ENCODE results near the gene UNC5A. TPM values are rescaled to one million over a fixed set of nuclear protein-coding genes. Genes with fewer than 3 reads are reported as not detected.

Gene UNC5A
- total RNA-seq, 1 donor from 2014 or later = 5.6 TPM

DNA sequence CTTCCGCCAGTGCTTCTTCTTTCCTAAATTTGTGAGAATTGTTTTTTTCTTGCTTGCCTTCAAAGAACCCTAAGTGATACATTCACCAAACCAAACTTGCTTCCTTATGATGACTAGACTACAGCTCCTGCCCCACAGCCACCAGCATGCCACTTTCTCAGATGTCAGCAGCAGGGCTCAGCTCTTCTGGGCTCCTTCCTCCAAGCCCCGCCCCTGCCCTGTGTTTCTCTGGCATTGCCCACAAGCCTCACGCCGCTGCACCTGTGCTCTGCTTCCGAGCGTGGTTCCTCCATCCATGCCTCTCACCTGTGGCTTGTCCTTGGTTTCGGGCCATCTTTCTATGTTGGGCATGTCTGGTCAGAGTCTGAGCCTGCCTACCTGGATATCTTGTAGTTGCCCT lies 10.6 kb downstream of the UNC5A start:
- H3K36me3 Mint-ChIP-seq (ENCODE audit: unreplicated experiment) = no peaks in the 10 kb centered on the region
- peaks cover 5% of the 10 kb centered on the region for H3K4me1 Mint-ChIP-seq (ENCODE audit: low read depth, unreplicated experiment)
- no peak for DNase-seq
- H3K27me3 Mint-ChIP-seq (ENCODE audit: unreplicated experiment) = peaks cover 3% of the 10 kb centered on the region
- no peak for TF ChIP-seq CTCF (IDR thresholded peaks at IDR 0.05; ENCODE audit: partially characterized antibody, unreplicated experiment)
- H3K4me3 Mint-ChIP-seq (ENCODE audit: unreplicated experiment) = no peak overlapping the region
- H3K9me3 Mint-ChIP-seq (ENCODE audit: unreplicated experiment) = peaks cover 3% of the 10 kb centered on the region
- no peak overlapping the region for H3K27ac Mint-ChIP-seq (ENCODE audit: unreplicated experiment)

- H3K4me3 Mint-ChIP-seq (ENCODE audit: unreplicated experiment) = no peak overlapping the region
- H3K9me3 Mint-ChIP-seq (ENCODE audit: unreplicated experiment) = peaks cover 3% of the 10 kb centered on the region
- H3K36me3 Mint-ChIP-seq (ENCODE audit: unreplicated experiment) = no peaks in the 10 kb centered on the region
- no peak overlapping the region for H3K27ac Mint-ChIP-seq (ENCODE audit: unreplicated experiment)
- DNase-seq = no peak
- no peak for TF ChIP-seq CTCF (IDR thresholded peaks at IDR 0.05; ENCODE audit: partially characterized antibody, unreplicated experiment)
- H3K27me3 Mint-ChIP-seq (ENCODE audit: unreplicated experiment) = peaks cover 3% of the 10 kb centered on the region
- H3K4me1 Mint-ChIP-seq (ENCODE audit: low read depth, unreplicated experiment) = peaks cover 5% of the 10 kb centered on the region
Observed at GRCh38 chr5:176821441-176821840, 11.1 kb downstream of the UNC5A start.

GRCh38 chr5:176822041-176822792 lies 11.9 kb downstream of the UNC5A start:
- peaks cover 5% of the 10 kb centered on the region for H3K4me1 Mint-ChIP-seq (ENCODE audit: low read depth, unreplicated experiment)
- no peak for DNase-seq
- no peak overlapping the region for H3K27ac Mint-ChIP-seq (ENCODE audit: unreplicated experiment)
- H3K36me3 Mint-ChIP-seq (ENCODE audit: unreplicated experiment) = no peaks in the 10 kb centered on the region
- H3K27me3 Mint-ChIP-seq (ENCODE audit: unreplicated experiment) = peaks cover 4% of the 10 kb centered on the region
- peaks cover 3% of the 10 kb centered on the region for H3K9me3 Mint-ChIP-seq (ENCODE audit: unreplicated experiment)
- TF ChIP-seq CTCF (IDR thresholded peaks at IDR 0.05; ENCODE audit: partially characterized antibody, unreplicated experiment) = no peak
- no peak overlapping the region for H3K4me3 Mint-ChIP-seq (ENCODE audit: unreplicated experiment)

DNA sequence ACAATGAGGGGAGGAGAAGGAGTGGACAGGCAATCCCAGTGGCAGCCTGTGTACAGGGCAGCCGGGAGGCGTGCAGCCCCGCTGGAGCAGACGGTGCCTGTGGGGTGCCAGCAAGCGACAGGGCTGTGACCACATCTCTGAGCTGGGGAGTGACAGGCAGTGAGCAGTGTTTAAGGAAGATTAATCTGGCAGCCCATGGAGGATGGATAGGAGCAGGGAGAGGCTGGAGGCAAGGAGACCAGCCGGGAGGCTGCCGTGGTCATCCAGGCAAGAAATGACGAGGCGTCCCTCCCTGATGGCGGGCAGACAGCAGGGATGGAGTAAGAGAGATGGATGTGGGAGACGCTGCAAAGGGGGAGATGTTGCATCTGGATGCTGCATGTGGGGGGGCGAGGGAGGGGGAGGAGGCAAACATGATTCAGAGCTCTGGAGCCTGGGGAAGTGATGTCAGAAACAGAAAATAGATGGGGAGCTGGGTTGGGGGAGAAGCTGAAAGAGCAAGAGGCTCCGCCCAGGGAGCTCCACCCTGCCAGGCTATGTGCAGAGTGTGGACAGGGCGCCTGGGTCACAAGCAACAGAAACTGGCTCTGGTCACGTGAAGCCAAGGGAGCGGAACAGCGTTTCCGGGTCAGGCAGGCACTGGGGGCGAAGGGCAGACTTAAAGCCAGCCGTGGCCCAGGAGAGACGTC lies 12.6 kb downstream of the UNC5A start:
- H3K4me1 Mint-ChIP-seq (ENCODE audit: low read depth, unreplicated experiment) = peaks cover 5% of the 10 kb centered on the region
- H3K9me3 Mint-ChIP-seq (ENCODE audit: unreplicated experiment) = peaks cover 3% of the 10 kb centered on the region
- no peak for DNase-seq
- H3K27ac Mint-ChIP-seq (ENCODE audit: unreplicated experiment) = no peak overlapping the region
- no peak for TF ChIP-seq CTCF (IDR thresholded peaks at IDR 0.05; ENCODE audit: partially characterized antibody, unreplicated experiment)
- peaks cover 4% of the 10 kb centered on the region for H3K27me3 Mint-ChIP-seq (ENCODE audit: unreplicated experiment)
- H3K4me3 Mint-ChIP-seq (ENCODE audit: unreplicated experiment) = no peak overlapping the region
- H3K36me3 Mint-ChIP-seq (ENCODE audit: unreplicated experiment) = no peaks in the 10 kb centered on the region

GRCh38 chr5:176823869-176824412 lies 13.6 kb downstream of the UNC5A start:
- Mint-ChIP-seq H3K36me3 (ENCODE audit: unreplicated experiment) (no peaks in the 10 kb centered on the region), H3K4me3 (ENCODE audit: unreplicated experiment) (no peak overlapping the region), H3K27me3 (ENCODE audit: unreplicated experiment) (peaks cover 4% of the 10 kb centered on the region), H3K9me3 (ENCODE audit: unreplicated experiment) (peaks cover 6% of the 10 kb centered on the region), H3K4me1 (ENCODE audit: low read depth, unreplicated experiment) (peaks cover 5% of the 10 kb centered on the region), H3K27ac (ENCODE audit: unreplicated experiment) (no peak overlapping the region)
- no peak for TF ChIP-seq CTCF (IDR thresholded peaks at IDR 0.05; ENCODE audit: partially characterized antibody, unreplicated experiment)
- no peak for DNase-seq

Measured in glutamatergic neuron (in vitro differentiated cells).